Measurements from ENCODE around the gene P2RX2.
A peak's percentile ranks its signal among the peaks of the same experiment; 100 is the strongest.

The P2RX2 gene

DNA sequence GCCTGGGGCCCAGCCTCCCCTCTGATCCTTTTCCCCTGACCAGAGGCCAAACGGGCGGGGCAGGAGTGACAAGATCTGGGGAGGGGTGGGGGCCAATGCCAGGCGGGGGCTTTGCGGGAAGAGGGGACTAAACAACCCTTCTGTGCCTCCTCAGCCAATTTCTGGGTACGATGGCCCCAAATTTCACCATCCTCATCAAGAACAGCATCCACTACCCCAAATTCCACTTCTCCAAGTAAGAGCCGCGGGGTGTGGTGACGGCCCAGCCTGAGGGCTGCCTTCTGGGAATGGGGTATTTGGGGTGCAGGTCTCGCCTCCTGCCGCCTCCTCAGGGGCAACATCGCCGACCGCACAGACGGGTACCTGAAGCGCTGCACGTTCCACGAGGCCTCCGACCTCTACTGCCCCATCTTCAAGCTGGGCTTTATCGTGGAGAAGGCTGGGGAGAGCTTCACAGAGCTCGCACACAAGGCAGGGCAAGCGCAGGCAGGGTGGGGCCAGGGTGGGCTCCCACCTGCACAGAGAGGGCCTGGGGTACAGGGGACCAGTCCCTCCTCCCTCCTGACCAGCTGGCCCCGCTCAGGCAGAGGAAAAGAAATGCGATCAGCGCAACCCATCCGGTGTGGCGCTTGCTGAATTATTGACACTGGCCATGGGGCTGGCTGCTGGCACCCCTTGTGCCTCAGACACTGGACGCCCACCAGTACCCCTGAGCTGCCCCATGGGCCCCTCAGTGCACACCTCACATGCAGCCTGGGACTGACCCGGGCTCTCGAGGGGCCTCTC, 1.7 kb downstream of the P2RX2 start:
- DNase-seq, result no peak

DNA sequence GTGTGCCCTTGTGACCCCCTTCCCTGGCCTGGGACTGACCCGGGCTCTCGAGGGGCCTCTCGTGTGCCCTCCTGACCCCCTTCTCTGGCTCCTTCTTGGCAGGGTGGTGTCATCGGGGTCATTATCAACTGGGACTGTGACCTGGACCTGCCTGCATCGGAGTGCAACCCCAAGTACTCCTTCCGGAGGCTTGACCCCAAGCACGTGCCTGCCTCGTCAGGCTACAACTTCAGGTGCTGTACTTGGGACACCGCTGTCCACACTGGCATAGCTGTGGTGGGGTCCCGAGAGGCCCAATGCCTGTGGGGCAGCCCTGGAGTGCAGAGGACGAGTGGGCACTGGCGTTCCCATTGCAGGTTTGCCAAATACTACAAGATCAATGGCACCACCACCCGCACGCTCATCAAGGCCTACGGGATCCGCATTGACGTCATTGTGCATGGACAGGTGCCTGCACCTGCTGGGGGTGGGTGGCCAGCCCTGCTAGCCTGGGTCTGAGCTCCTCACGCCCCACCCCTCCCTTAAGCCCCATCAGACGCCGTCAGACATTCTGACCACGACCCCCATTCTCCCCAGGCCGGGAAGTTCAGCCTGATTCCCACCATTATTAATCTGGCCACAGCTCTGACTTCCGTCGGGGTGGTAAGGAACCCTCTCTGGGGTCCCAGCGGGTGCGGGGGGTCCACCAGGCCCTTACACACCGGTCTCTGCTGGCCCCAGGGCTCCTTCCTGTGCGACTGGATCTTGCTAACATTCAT, 2.5 kb downstream of the P2RX2 start:
- DNase-seq, result no peak

DNA sequence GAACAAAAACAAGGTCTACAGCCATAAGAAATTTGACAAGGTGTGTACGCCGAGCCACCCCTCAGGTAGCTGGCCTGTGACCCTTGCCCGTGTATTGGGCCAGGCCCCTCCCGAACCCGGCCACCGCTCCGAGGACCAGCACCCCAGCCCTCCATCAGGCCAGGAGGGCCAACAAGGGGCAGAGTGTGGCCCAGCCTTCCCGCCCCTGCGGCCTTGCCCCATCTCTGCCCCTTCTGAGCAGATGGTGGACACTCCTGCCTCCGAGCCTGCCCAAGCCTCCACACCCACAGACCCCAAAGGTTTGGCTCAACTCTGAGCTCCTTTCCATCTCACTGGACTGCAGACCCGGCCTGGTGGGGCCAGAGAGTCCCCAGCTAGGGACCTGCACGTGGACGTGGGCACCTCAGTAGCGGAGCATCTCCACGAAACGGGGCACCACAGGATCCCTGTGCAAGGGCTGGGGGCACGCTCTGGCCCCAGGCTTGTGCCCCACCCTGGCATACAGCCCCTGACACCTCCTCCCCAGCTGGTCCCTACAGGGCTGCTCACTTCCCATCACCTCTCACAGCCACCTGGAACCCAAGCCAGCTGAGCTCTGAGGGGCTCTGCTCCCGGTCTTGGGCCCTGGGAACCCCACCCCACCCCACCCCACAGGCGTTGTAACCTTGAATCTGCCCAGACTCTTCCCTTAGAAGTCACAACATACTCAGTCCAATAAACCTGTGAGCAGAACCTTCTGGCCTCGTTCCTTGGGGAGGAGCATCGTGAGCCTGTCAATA, 3.3 kb downstream of the P2RX2 start:
- no peak for DNase-seq

DNA sequence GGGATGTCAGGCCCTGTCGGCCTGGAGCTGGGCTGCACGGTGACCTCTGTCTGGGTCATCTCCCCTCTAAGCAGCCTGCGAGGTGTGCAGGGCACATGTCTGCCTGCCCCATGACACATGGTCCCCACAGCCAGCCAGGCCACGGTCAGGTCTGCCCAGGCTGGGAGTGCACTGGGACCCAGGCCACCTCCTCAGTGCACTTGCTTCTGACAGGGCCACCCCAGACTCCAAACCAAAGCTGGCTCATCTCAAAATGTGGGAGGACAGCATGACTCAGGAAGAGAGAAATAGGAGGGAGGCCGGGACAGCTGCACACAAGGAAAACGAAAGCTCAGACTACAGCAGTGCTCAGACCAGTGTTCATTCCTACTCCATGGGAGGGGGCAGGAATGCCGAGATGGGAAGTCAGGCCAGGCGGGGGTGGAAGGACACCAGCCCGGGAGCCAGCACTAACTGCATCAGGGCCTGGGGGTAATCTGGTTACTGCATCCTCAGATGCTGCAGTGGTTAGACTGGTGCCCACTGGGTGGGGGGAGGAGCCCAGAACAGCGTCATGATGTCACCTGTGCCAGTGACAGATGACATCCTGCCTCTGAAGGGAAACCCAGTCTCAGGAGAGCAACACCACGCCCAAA, 4.0 kb downstream of the P2RX2 start:
- peak; percentile 65 for DNase-seq

DNA sequence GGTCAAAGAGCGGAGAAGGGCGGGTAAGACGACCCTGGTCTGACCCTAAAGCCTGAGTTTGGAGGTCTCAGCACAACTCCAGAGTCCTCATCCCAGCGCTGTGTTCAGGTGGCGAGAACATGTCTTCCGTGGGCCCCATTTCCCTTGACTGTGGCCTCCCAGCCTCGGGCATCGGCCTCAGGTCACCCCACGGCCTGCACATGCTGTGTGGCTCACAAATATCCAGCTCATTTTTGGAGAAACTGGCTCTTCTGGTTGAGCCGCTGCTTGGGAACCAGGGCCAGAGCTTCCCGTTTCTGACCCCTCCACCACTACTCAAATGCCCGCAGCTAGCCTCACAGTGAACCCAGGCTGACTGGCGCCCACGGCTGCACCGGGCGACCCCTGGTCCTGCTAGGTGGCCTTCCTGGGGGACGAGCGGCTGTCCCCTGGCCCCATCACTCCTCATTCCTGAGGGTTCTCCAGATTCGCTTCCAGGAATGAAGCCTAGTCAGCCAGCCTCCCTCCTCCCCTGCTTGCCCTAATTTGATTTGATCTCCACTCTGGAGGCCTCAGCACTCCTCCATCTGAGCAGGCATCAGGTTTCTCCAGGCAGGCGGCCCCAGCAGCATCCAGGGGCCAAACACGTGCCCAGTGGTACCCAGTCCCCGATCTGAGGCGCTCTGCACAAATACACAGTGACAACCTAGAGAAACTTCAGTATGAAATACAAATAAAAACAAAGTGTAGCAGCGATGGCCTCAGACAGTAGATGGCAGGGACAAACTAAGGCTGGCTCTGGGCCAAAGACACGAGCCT, 4.7 kb downstream of the P2RX2 start:
- no peak for DNase-seq

DNA sequence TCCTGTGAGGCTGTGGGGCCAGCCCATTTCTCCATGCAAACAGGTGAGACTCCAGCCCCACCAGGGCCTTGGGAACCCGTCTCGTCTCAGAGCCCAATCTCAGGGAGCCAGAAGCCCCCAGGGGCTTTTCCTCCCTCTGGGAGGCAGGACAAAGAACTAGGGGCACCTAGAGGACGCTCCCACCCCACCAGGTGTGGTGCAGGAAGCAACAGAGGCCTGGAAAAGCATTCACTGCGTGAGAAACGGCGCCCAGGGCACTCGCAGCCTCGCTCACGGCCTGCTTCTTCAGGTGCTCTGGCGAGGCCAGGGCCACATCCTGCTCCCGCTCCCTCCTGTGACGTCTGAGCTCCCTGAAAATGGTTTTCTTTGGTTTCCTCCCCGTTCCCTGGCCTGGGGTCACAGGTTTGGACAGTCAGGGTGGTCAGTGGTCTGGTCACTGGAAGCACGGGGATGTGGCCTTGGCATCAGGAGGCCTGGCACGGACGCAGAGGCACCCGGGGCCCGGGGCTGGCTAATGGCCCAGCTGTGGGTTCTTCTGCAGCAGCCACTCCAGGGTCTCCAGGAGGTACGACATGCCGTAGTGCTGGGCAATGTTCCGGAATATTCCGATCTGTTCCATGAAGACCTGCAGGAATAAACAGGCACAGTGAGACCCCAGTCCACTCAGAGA, 5.7 kb downstream of the P2RX2 start:
- DNase-seq, result no peak

DNA sequence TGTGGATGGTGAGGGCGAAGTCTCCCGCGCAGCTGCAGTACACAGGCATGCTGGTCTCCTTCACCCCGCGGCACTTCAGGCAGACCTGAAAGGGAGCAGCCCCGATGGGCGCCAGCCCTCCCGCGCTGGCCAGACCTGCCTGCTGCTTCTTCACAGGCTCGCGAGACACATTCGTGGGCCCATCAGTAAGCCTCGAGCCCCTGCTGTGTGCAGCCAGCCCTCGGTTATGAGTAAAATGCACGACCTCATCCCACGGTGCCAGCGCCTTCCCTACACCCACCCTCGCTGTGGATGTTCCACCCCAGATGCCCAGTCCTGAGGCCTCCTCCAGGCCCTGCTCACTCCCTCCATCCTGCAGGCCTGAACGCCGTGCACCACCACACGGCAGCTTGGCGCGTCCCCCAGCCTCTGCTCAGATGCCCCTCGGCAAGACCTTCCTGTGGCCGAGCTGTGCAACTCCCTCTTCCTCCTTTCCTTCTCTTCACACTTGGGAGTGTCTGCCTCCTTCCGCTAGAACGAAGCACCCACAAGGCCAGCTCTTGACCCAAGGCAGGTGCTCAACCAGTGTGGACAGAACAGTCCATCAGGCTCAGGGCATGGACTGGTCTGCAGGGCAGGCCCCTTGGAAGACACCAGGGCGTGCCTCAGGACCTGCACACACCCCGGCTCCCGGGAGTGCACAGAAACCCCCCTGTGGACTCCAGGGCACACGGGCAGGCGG, 6.5 kb downstream of the P2RX2 start:
- DNase-seq, result no peak

DNA sequence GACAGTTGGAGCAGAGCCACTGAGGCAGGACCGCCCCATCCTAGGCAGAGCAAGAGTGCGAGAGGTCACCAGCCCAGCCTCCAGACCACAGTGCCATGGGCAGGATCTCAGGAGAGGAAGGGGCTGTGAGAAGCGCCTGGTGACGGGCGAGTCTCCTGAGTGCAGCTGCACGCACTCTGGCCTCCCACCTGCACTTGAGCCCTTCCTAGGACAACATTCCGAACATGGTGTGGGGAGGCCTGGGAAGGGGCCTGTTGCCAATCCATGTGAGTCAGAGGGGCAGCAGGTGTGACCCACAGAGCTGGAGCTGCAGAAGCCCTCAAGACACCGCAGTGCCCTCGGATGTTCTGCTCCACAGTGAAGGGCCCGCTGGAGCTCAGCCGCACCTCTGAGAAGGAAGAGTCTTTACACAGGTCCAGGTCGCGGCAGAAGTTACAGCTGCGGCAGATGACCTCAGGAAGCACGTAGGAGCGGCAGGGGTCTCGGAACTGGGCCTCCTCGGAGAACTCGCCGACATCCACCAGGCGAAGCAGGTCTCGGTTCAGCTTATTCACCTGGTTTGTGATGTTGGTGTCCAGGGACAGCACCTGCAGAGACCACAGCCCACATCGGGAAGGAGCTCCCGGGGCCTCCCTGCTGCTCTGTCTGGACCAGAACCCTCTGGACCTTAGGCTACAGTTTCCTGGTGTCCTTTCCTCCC, 7.3 kb downstream of the P2RX2 start:
- DNase-seq, result no peak

DNA sequence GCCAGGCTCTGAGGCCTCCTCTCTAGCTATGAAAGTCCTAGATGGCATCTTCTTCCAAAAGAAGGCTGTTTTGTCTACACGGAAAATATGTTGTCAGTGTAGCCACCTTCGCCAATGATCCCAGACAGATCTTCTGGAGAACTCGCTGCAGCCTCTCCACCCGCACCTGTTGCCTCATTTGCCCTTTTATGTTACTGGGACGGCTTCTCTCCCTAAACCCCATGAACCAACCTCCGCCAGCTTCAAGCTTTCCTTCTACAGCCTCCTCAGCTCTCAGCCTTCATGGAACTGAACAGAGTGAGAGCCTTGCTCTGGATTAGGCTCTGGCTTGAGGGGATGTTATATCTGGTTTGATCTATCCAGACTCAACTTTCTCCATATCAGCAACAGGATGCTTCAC, 10.8 kb downstream of the P2RX2 start:
- no peak for DNase-seq

DNA sequence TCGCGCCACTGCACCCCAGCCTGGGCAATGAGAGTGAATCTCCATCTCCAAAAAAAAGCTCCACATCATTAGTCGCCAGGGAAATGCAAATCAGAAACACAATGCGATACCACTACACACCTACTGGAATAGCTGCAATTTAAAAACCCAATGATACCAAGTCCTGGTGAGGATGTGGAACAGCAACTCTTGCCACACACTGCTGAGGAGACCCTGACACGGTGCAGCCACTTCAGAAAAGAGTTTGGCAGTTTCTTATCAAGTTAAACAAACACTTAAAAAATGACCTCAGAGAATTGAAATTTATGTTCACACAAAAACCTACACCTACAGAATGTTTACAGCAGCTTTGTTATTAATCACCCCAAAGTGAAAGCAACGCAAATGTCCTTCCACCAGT, 12.1 kb downstream of the P2RX2 start:
- no peak for DNase-seq

DNA sequence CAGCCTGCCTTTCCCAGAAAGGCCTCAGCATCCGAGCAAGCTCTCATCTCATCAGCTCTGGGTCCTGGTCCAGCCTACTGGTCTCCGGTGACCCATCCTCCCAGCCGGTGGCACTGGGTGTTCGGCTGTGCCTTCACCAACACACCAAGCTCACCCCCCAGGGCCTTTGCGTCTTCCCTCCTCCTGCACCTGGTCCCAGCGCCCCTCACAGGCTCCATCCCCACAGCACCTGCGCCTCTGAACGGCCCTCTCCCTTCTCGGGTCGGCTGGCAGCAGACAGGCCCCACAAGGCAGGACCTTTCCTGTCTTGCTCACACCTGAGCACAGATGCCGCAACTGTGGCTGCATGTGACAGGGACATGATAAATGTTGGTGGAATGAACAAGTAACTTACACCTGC, 13.1 kb downstream of the P2RX2 start:
- no peak for DNase-seq

DNA sequence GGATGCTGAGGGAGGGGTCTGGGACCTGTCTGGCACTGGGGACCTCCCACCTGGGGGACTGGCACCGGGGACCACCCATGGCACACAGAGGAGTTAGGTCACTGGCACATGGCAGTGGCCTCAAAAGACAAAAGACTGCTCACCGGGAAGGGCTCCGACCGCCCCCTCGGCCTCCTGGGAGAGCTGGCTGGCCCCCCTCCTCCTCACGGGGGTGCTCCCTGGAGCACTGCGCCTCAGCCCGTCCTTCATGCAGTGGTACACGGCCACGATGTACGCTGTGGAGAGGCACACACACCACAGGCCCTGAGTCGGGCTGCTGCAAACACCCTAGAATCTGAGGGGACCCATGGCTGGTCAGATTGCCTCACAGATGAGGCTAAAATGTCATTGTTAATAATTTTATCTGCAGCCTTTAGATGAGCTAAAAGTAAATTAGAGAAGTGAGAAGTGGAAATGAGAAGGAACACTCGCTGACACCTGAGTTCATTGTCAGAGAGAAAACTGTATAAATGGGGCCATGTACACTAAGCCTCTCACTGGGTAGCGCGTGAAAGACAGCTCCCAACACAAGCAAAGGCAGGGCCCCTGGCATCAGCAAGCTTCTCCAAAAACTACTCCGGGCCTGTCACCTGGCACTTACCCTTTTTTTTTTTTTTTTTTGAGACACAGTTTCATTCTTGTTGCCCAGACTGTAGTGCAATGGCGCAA, 14.1 kb downstream of the P2RX2 start:
- DNase-seq, result no peak

DNA sequence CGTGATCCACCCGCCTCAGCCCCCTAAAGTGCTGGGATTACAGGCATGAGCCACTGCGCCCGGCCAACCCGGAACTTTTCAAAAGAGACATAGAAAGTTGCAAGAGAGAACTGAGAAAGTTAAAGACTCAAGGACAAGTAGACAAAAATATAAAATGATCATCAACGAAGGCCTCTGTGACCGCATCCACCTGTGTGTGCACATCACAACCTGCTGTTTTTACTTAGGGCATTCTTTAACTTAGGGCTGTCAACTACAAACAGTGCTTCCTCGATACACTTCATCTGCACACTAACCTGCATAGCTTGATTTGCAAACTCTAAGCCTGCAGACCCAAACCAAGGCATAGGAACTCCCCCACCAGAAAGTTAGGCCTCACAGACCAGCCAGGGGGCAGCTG, 14.8 kb downstream of the P2RX2 start:
- DNase-seq, result no peak

DNA sequence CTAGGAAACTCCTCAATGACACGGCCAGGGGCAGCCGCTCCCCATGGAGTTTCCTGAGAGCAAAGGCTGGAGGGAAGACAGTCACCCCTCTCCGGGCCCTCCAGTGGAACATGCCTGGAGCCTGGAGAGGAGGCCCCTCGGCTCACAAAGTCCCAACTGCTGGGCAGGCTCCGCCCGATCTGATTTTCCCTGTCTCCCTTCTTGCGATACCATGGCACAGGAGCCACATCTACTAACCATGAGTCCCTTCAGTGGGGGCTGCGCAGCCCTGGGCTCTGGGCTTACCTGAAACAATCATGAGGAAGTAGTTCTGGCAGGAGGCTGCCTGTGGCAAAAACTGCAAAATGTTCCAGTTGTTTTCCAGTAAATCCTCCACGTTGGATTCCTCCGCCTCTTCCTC, 15.3 kb downstream of the P2RX2 start:
- DNase-seq, result no peak

DNA sequence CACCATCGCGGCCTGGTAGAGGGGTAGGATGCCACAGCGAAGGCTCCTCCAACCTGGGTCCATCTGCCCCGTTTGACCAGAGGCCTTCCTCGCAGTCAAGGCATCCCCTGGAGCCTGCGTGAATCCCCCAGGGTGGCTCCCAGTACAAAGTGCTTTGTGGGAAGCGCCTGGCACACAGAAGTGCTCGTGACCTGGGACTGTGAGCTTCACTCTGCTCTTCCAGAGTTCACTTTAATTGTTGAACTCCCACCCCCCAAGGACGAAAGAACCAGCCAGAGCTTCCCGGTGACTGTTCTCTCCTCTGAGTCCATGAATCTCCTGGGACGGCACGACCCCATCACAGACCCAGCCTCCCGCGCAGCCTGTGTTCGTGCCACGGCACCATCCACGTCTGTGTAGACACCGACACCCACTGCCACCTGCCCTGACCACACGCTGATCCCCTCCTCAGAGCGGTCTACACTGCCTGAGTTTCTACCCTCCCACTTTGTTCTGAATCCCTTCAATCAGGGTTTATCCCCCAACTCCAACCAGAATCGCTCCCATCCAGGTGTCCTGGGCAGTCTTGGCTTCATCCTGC, 15.9 kb downstream of the P2RX2 start:
- DNase-seq, result no peak

DNA sequence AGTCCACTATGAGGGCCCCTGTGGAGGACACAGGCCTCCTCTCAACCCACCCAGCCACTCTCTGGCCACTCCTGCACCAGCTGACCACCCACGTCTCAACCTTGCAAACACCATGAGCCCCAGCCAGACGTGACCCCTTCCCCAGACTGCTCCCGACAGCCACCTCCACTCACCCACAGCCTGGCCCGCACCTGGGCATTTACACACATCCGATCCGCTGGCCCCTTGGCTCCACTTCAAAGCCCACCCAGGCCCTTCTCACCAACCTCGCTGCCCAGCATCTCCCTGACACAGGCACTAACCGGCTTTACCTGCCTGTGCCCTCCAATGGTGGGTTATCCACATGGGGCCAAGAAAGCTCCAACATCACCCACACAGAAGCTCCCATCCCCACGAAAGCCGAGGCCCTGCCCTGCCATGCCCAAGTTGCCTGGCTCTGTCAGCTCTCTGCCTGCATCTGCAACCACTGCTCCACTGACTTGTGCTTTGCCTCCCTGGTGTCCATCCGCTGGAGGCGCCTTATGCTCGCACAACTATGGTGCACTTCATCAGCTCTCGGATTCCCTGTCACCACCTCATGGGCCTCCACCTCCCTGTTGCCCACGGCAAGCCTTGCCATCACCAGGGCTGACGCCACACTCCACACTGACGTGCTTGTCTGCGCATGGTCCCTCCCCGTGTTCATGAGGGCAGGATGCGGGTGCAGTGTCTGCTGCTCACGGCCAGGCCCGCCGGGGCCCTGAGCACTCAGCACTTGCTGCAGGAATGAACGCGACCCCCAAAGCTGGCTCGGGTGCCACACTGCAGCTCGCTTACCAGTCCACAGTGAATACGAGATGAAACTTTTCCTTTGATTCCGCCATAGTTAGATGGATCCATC, 16.7 kb downstream of the P2RX2 start:
- DNase-seq, result no peak

DNA sequence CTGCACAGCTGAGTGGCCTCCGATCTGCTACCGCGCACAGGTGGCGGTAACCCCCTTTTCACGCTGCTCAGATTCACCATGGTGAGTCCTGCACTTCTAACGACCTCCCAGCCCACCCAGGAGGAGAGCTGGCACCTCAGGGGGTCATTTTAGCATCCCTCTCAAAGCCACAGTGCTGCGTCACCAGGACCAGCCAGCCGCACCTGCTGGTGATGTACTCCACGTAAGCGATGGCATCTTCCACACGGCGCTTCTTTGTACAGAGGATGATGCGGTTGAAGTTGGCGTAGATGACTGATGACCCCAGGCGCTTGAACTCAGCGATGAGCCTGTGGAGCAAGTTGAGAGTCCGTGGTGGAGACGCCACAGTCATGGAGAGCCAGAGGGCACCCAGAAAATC, 19.2 kb downstream of the P2RX2 start:
- DNase-seq, result no peak
